ENCODE results near the gene FSTL1.
A peak's percentile ranks its signal among the peaks of the same experiment; 100 is the strongest.

GRCh38 chr3:120442975-120443517 lies 7.7 kb downstream of the FSTL1 start:
- TF ChIP-seq EZH2 (IDR thresholded peaks at IDR 0.05; ENCODE audit: low read depth, low read length, severe bottlenecking) (no peak), RAD21 (IDR thresholded peaks at IDR 0.05 in 1 of 2, conservative IDR thresholded peaks at IDR 0.05 in 1 of 2; ENCODE audit: low read depth in 2 of 2, low read length in 2 of 2) (peak in 1 of 2 experiments; percentile 49; a peak in 2 of 4 replicates)
